GM12891 (cell line): ENCODE results near the gene STAP2. TPM values are rescaled to one million over a fixed set of nuclear protein-coding genes. Genes with fewer than 3 reads are reported as not detected.

Experiments used
- DNase-seq: peaks from one replicate; pipeline ENCODE4 v3.0.0; 2011; ENCODE audit warnings: low spot score; ENCODE audit not compliant: insufficient read length
- FAIRE-seq: peaks from 2 replicates; lab custom pipeline; 2011; peaks lifted over from hg19 to GRCh38; lab: Jason Lieb, UNC
- PAX5 ChIP-seq: IDR thresholded peaks from 2 replicates; pipeline ENCODE4 v1.6.1; 2011; ENCODE audit warnings: low read length, moderate library complexity, mild to moderate bottlenecking; ENCODE audit not compliant: insufficient read depth, severe bottlenecking
- POLR2A ChIP-seq: IDR thresholded peaks from 2 replicates; pipeline ENCODE4 v1.6.1; 2011; ENCODE audit warnings: low read depth, low read length, control low read depth
- POLR2AphosphoS5 ChIP-seq: IDR thresholded peaks from 2 replicates; pipeline ENCODE4 v1.6.1; 2011; ENCODE audit warnings: low read depth, low read length, control low read depth
- POU2F2 ChIP-seq: IDR thresholded peaks from 2 replicates; pipeline ENCODE4 v1.6.1; 2011; ENCODE audit warnings: low read depth, mild to moderate bottlenecking, control low read depth, low read length, moderate library complexity
- SPI1 ChIP-seq: IDR thresholded peaks from 2 replicates; pipeline ENCODE4 v1.6.1; 2011; ENCODE audit warnings: low read depth, low read length, control low read depth
- TAF1 ChIP-seq: IDR thresholded peaks from 2 replicates; pipeline ENCODE4 v1.6.1; 2011; ENCODE audit warnings: low read depth, low read length, control low read depth
- polyA plus RNA-seq: library from polyadenylated mRNA; unstranded; fragments of >200 nt; gene quantifications from one replicate; pipeline ENCODE4 v1.2.1, GENCODE V29; 2012; ENCODE audit warnings: low read depth, missing spikeins, inconsistent platforms; ENCODE audit not compliant: missing spikeins

The STAP2 gene, protein sequence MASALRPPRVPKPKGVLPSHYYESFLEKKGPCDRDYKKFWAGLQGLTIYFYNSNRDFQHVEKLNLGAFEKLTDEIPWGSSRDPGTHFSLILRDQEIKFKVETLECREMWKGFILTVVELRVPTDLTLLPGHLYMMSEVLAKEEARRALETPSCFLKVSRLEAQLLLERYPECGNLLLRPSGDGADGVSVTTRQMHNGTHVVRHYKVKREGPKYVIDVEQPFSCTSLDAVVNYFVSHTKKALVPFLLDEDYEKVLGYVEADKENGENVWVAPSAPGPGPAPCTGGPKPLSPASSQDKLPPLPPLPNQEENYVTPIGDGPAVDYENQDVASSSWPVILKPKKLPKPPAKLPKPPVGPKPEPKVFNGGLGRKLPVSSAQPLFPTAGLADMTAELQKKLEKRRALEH
- polyA plus RNA-seq, result 6.7 TPM

DNA sequence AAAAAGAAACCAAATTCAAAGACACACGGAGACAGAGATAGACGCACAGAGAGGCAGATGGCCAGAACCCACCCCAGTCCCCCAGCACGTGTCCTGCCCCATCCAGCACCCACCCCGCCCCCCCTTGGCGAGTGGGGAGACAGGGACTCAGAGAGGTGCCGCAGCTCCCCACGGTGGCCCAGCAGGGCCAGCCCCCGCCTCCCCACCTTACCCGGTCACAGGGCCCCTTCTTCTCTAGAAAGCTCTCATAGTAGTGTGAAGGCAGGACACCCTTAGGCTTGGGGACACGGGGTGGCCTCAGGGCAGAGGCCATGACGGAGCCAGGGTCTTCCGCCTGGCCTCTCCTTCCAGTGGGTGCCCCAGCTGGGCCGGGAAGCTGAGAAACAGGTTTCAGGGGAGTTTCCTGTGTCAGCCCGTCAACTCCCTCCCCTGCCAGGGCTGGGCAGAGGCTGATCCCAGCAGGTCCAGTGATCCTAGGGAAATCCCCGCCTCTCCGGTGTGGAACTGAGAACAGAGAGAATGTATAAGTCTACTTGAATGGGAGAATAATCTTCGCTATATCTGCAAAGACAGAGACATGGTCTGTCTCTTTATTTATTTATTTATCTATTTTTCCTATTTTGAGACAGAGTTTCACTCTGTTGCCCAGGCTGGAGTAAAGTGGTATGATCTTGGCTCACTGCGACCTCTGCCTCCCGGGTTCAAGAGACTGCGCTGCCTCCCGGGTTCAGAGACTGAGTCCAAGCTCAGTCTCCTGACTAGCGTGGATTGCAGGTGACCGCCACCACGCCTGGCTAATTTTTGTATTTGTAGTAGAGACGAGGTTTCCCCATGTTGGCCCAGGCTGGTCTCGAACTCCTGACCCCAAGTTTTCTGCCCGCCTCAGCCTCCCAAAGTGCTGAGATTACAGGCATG is at the start of gene STAP2:
Gene STAP2 (minus strand): TSS at position 387 of the 915 bp plus-strand sequence. CDS start 74 bp downstream, at position 313.
- FAIRE-seq, result no peak
- DNase-seq, result no peak
- TF ChIP-seq POLR2AphosphoS5, result no peak
- TF ChIP-seq SPI1, result no peak
- 0 out of 2 replicates have a peak, but pooled peaks have one; percentile 26 for TF ChIP-seq TAF1
- TF ChIP-seq POU2F2, result no peak
- no peak for TF ChIP-seq PAX5
- TF ChIP-seq POLR2A, result peak; percentile 53; the same call in 1 of the 2 replicates

DNA sequence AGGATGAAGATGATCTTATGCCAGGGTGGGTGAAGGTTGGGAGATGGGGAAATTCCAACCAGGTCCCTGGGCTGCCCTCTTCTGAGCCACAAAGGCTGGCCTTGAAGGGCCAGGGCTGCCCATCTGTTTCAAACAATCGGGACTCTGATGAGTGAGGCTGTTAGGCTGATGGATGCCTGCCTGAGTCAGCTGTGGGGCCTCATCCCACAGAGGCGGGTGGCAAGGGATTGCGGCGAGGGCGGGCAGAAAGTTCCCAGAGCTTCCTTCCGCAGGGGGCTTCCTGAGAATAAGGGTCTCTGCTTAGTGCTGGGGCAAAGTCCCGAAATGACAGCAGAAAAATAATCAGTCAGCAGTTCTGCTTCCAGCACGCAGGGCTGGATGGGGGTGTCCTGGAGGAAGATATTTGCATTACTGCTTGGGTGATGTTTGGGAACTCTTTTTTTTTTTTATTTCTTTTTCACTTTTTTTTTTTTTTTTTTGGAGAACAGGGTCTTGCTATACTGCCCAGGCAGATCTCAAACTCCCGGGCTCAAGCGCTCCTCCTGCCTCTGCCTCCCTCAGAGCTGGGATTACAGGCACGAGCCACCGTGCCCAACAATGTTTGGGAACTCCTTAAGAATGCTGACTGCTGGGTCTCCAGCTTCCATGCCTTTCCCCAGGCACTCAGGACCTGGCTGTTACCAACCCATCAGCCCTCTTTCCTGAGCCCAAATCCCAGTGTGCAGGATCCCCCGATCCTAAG is 47.6 kb upstream of the STAP2 start:
- DNase-seq (no peak), FAIRE-seq (no peak)
- no peak for TF ChIP-seq POLR2A
- no peak for TF ChIP-seq TAF1
- no peak for TF ChIP-seq SPI1
- TF ChIP-seq PAX5, result no peak
- TF ChIP-seq POU2F2, result no peak
- TF ChIP-seq POLR2AphosphoS5, result no peak

DNA sequence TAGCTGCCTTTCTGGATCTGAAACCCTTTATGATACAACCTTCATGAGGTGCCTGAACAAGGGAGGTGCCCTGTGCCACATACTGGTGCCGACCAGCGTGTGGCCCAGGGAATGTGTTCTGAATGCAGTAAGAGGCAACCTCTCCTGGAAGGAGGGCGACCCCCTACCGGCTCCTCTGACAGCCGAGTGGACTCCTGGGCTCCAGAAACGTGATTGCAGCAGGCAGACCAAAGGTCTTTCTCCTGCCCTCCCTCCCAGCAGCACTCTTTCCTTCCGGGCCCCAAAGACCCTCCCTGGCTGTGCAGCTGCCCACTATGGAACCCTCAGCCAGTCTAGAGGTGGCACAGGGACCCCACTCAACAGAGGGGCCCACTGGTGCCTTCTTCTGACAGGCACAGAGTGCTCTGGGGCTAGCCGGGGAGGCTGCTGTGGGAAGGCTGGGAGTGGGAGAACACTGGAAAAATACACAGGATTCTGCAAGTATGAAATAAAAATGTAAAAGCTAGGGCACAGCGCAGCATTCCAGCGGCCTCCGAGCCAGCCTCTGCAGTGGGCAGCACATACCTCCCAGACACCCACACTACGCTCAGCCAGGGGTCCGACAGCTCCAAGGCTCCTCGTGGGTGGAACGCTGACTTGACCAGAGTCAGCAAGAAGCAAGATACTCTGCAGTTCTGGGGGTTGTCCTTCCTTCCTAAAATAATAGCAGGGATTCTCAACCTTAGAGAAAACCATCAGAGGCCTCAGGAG is 46.8 kb upstream of the STAP2 start:
- TF ChIP-seq POLR2AphosphoS5, result no peak
- no peak for TF ChIP-seq SPI1
- no peak for TF ChIP-seq PAX5
- TF ChIP-seq POU2F2, result no peak
- no peak for TF ChIP-seq TAF1
- no peak for TF ChIP-seq POLR2A
- DNase-seq, result no peak
- no peak for FAIRE-seq

DNA sequence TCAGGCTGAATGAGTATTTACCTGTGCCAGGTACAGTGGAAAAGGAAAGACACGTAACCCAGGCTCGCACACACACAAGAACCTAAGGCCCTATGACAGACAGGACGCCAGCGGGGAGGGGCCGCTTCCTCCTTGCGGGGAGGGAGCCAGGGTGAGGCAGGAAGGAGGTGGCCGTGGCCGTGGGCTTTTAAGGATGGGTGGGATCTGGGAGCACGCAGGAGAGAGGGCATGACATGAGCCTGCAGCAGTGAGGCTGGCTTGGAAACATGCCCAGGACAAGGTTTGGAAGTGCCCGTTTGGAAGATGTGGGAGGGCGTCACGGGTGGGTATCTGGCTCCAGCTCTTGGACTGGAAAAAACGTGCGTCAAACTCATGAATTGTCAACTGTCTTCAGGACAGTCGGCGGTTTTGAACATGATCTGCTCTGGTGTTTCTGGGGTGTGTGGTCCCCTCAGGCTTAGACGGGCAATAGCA is 41.7 kb upstream of the STAP2 start:
- TF ChIP-seq SPI1 (peak; percentile 11; the same call in 1 of the 2 replicates), POLR2AphosphoS5 (no peak), PAX5 (no peak), TAF1 (no peak), POLR2A (no peak), POU2F2 (no peak)
- FAIRE-seq, result no peak
- DNase-seq, result no peak

DNA sequence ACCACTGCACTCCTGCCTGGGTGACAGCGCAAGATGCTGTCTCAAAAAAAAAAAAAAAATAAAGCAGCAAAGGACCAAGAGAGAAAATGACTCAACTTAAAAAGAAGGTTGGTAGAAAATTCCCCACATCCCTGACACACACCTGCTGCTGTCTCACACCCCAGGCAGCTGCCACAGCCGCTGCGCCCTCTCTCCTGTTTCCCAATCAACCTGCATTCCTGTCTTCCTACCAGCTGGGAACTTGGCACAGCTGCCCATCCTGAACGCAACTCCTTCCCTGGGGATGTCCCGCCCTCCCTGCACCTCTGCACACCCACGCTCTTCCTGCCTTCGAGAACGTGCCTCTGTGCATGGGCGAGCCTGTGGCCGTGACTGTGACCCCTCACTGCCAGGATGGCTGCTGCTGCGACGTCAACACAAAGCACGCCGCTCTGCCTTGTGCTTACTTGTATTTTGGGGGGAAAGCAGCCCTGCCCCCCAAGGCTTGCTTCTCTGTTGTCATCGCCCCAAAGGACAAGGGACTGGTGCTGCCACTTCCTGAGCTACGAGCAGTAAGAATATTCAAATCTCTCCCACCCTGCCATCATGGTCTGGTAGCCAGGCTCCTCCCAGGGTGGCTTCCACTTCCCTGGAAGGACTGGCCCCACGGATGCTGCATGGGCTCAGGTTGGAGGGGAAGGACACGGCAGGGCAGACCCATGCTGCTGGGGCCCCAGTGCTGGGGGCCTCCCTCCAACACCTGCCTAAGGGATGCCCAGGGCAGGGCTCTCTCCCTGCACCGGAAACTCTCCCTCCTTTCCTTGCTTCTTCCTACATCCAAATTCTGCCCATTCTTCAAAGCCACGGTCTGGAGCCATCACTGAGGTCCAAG is 41.0 kb upstream of the STAP2 start:
- FAIRE-seq, result peak; percentile 91
- DNase-seq, result no peak
- TF ChIP-seq POLR2A, result peak; percentile 62
- TF ChIP-seq SPI1, result 0 out of 2 replicates have a peak, but pooled peaks have one; percentile 12
- no peak for TF ChIP-seq PAX5

DNA sequence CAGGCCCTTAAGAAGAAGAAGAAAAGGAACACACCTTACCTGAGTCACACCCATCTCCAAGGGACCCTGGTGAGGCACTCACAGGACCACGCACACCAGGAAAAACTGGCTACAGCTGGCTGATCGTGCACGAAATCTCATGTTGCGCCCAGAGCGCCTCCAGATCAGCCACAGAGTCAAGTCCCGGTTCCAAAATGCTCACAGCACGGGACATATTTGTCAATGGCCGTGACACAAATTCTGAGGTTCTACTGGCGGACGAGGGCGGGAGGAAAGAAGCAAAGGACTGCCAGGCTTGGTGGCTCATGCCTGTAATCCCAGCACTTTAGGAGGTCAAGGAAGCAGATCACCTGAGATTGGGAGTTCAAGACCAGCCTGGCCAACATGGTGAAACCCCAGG is 40.3 kb upstream of the STAP2 start:
- no peak for FAIRE-seq
- TF ChIP-seq SPI1 (no peak), POLR2A (no peak), PAX5 (peak; percentile 8)
- DNase-seq, result no peak

DNA sequence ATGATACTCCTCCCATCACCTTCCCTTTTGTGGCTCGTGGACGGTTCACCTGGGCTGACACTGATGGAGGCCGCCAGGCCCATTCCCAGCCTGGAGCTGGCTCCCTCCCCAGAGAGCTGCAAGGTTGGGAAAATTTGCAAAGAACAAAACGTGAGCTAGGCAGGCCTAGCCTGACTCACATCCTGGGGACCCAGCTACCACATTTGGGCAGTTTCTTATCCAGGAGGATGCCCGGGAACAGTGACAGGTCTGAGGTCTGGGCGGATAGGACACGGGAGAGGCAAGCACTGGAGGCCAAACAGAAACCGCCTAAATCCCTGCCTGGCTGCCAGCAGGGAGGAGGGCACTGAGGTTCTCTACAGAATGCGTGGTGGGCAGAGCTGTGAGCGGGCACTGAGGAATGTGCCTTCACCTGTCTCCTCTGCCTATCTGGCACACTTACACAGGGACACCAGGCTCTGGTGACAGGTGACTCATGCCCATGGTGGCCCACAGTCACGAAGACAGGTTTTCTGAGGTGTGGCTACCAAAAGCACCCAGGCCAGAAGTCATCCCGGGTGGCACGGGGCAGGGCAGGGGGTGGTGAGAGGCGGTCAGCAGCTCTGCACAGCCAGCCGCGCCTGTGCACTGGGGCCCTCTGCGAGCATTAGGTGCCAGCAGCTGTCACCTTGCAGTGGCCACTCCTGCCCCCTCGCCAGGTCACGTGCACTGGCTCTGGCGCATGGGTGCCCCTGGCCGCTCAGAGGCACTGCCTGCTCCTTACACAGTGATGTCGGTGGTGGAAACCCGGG is 38.6 kb upstream of the STAP2 start:
- no peak for FAIRE-seq
- DNase-seq, result no peak
- TF ChIP-seq PAX5 (no peak), POLR2AphosphoS5 (no peak; the same call in 1 of the 2 replicates), TAF1 (no peak), POU2F2 (no peak), POLR2A (no peak), SPI1 (no peak)
